OCI-M2 (cell line): ENCODE measurements around the gene ISLR.

Experiments
- DNase-seq: peaks from one replicate; lab custom pipeline; 2025; ENCODE audit not compliant: unreplicated experiment; lab: John Stamatoyannopoulos, UW

Gene ISLR

GRCh38 chr15:74192751-74193150, 19.2 kb downstream of the ISLR start:
- no peak for DNase-seq

- no peak for DNase-seq
Observed at GRCh38 chr15:74193299-74193718, 19.8 kb downstream of the ISLR start.

GRCh38 chr15:74193905-74194304, 20.4 kb downstream of the ISLR start:
- DNase-seq: no peak

- no peak for DNase-seq
Observed at GRCh38 chr15:74194572-74195559, 21.4 kb downstream of the ISLR start.

GRCh38 chr15:74196175-74196574, 22.7 kb downstream of the ISLR start:
- no peak for DNase-seq

GRCh38 chr15:74197176-74197965, 23.9 kb downstream of the ISLR start:
- DNase-seq: no peak

GRCh38 chr15:74199297-74199652, 25.8 kb downstream of the ISLR start:
- no peak for DNase-seq

- no peak for DNase-seq
Observed at GRCh38 chr15:74200412-74200815, 26.9 kb downstream of the ISLR start.

- DNase-seq: no peak
Observed at GRCh38 chr15:74200871-74201419, 27.4 kb downstream of the ISLR start.

GRCh38 chr15:74201710-74202420, 28.4 kb downstream of the ISLR start:
- DNase-seq: no peak

GRCh38 chr15:74202452-74203401, 29.2 kb downstream of the ISLR start, which contains the start of gene STRA6:
TSS of gene STRA6 (minus strand) at chr15:74202787. CDS start at chr15:74202267, 520 bp downstream.
- no peak for DNase-seq

GRCh38 chr15:74203914-74204431, 30.5 kb downstream of the ISLR start:
- no peak for DNase-seq

- DNase-seq: no peak
Observed at GRCh38 chr15:74205582-74205947, 32.1 kb downstream of the ISLR start.

- DNase-seq: no peak
Observed at GRCh38 chr15:74206801-74207281, 33.3 kb downstream of the ISLR start.

- DNase-seq: no peak
Observed at GRCh38 chr15:74207652-74208440, 34.3 kb downstream of the ISLR start.

GRCh38 chr15:74208496-74208895, 35.0 kb downstream of the ISLR start:
- DNase-seq: no peak

- DNase-seq: no peak
Observed at GRCh38 chr15:74208901-74209559, 35.5 kb downstream of the ISLR start.

- DNase-seq: no peak
Observed at GRCh38 chr15:74209560-74209958, 36.0 kb downstream of the ISLR start.
